ENCODE results near the gene PTPRN2.

The PTPRN2 gene

GRCh38 chr7:157540606-157541294 lies 1046.9 kb downstream of the PTPRN2 start:
- H3K9me3 ChIP-seq (ENCODE audit: control insufficient read depth, insufficient read depth, low read depth, low read length), result no peaks in the 10 kb centered on the region; the same call in 1 of the 2 replicates
- no peaks in the 10 kb centered on the region for H3K4me1 ChIP-seq (ENCODE audit: control insufficient read depth, insufficient read depth, low read length)
- no peak overlapping the region for H3K4me3 ChIP-seq (ENCODE audit: low read depth, low read length)
- no peak overlapping the region for H3K27ac ChIP-seq (ENCODE audit: low read depth, low read length)
- no peaks in the 10 kb centered on the region for H3K36me3 ChIP-seq (ENCODE audit: control insufficient read depth, insufficient read depth, low read length)
- H3K27me3 ChIP-seq (ENCODE audit: control insufficient read depth, insufficient read depth, low read length), result peaks cover 41% of the 10 kb centered on the region; the same call in 1 of the 2 replicates
- no peak overlapping the region for H3K9ac ChIP-seq (ENCODE audit: low read length)

- H3K27me3 ChIP-seq (ENCODE audit: control insufficient read depth, insufficient read depth, low read length), result peaks cover 41% of the 10 kb centered on the region; the same call in 1 of the 2 replicates
- no peaks in the 10 kb centered on the region; the same call in 1 of the 2 replicates for H3K9me3 ChIP-seq (ENCODE audit: control insufficient read depth, insufficient read depth, low read depth, low read length)
- no peaks in the 10 kb centered on the region for H3K4me1 ChIP-seq (ENCODE audit: control insufficient read depth, insufficient read depth, low read length)
- H3K9ac ChIP-seq (ENCODE audit: low read length), result no peak overlapping the region
- H3K27ac ChIP-seq (ENCODE audit: low read depth, low read length), result no peak overlapping the region
- no peak overlapping the region for H3K4me3 ChIP-seq (ENCODE audit: low read depth, low read length)
- H3K36me3 ChIP-seq (ENCODE audit: control insufficient read depth, insufficient read depth, low read length), result no peaks in the 10 kb centered on the region
Measured at GRCh38 chr7:157540020-157540419, 1047.6 kb downstream of the PTPRN2 start.

- Histone ChIP-seq H3K9me3 (ENCODE audit: control insufficient read depth, insufficient read depth, low read depth, low read length) (no peaks in the 10 kb centered on the region; the same call in 1 of the 2 replicates), H3K36me3 (ENCODE audit: control insufficient read depth, insufficient read depth, low read length) (no peaks in the 10 kb centered on the region), H3K4me3 (ENCODE audit: low read depth, low read length) (no peak overlapping the region), H3K4me1 (ENCODE audit: control insufficient read depth, insufficient read depth, low read length) (no peaks in the 10 kb centered on the region), H3K9ac (ENCODE audit: low read length) (no peak overlapping the region), H3K27ac (ENCODE audit: low read depth, low read length) (no peak overlapping the region), H3K27me3 (ENCODE audit: control insufficient read depth, insufficient read depth, low read length) (peaks cover 41% of the 10 kb centered on the region; the same call in 1 of the 2 replicates)
Measured at GRCh38 chr7:157539521-157539920, 1048.1 kb downstream of the PTPRN2 start.

GRCh38 chr7:157538735-157539134 lies 1048.9 kb downstream of the PTPRN2 start:
- Histone ChIP-seq H3K27me3 (ENCODE audit: control insufficient read depth, insufficient read depth, low read length) (peaks cover 41% of the 10 kb centered on the region; the same call in 1 of the 2 replicates), H3K36me3 (ENCODE audit: control insufficient read depth, insufficient read depth, low read length) (no peaks in the 10 kb centered on the region), H3K9me3 (ENCODE audit: control insufficient read depth, insufficient read depth, low read depth, low read length) (no peaks in the 10 kb centered on the region), H3K9ac (ENCODE audit: low read length) (no peak overlapping the region), H3K27ac (ENCODE audit: low read depth, low read length) (no peak overlapping the region), H3K4me1 (ENCODE audit: control insufficient read depth, insufficient read depth, low read length) (no peaks in the 10 kb centered on the region), H3K4me3 (ENCODE audit: low read depth, low read length) (no peak overlapping the region)

- H3K36me3 ChIP-seq (ENCODE audit: control insufficient read depth, insufficient read depth, low read length), result no peaks in the 10 kb centered on the region
- H3K9ac ChIP-seq (ENCODE audit: low read length), result no peak overlapping the region
- H3K4me3 ChIP-seq (ENCODE audit: low read depth, low read length), result no peak overlapping the region
- H3K27ac ChIP-seq (ENCODE audit: low read depth, low read length), result no peak overlapping the region
- peaks cover 41% of the 10 kb centered on the region; the same call in 1 of the 2 replicates for H3K27me3 ChIP-seq (ENCODE audit: control insufficient read depth, insufficient read depth, low read length)
- no peaks in the 10 kb centered on the region for H3K4me1 ChIP-seq (ENCODE audit: control insufficient read depth, insufficient read depth, low read length)
- no peaks in the 10 kb centered on the region for H3K9me3 ChIP-seq (ENCODE audit: control insufficient read depth, insufficient read depth, low read depth, low read length)
Measured at GRCh38 chr7:157538321-157538720, 1049.3 kb downstream of the PTPRN2 start.

GRCh38 chr7:157537056-157537455 lies 1050.6 kb downstream of the PTPRN2 start:
- Histone ChIP-seq H3K36me3 (ENCODE audit: control insufficient read depth, insufficient read depth, low read length) (no peaks in the 10 kb centered on the region), H3K4me1 (ENCODE audit: control insufficient read depth, insufficient read depth, low read length) (no peaks in the 10 kb centered on the region), H3K27me3 (ENCODE audit: control insufficient read depth, insufficient read depth, low read length) (peaks cover 33% of the 10 kb centered on the region; the same call in 1 of the 2 replicates), H3K4me3 (ENCODE audit: low read depth, low read length) (no peak overlapping the region), H3K9me3 (ENCODE audit: control insufficient read depth, insufficient read depth, low read depth, low read length) (0 out of 2 replicates have a peak, but pooled peaks cover 3% of the 10 kb centered on the region), H3K9ac (ENCODE audit: low read length) (no peak overlapping the region), H3K27ac (ENCODE audit: low read depth, low read length) (no peak overlapping the region)

- Histone ChIP-seq H3K27ac (ENCODE audit: low read depth, low read length) (no peak overlapping the region), H3K4me3 (ENCODE audit: low read depth, low read length) (no peak overlapping the region), H3K4me1 (ENCODE audit: control insufficient read depth, insufficient read depth, low read length) (no peaks in the 10 kb centered on the region), H3K27me3 (ENCODE audit: control insufficient read depth, insufficient read depth, low read length) (0 out of 2 replicates have a peak, but pooled peaks cover 3% of the 10 kb centered on the region), H3K36me3 (ENCODE audit: control insufficient read depth, insufficient read depth, low read length) (no peaks in the 10 kb centered on the region), H3K9ac (ENCODE audit: low read length) (no peak overlapping the region), H3K9me3 (ENCODE audit: control insufficient read depth, insufficient read depth, low read depth, low read length) (0 out of 2 replicates have a peak, but pooled peaks cover 3% of the 10 kb centered on the region)
Measured at GRCh38 chr7:157532068-157532467, 1055.6 kb downstream of the PTPRN2 start.

- Histone ChIP-seq H3K27me3 (ENCODE audit: control insufficient read depth, insufficient read depth, low read length) (peaks cover 3% of the 10 kb centered on the region; the same call in 1 of the 2 replicates), H3K27ac (ENCODE audit: low read depth, low read length) (no peak overlapping the region), H3K9ac (ENCODE audit: low read length) (no peak overlapping the region), H3K9me3 (ENCODE audit: control insufficient read depth, insufficient read depth, low read depth, low read length) (0 out of 2 replicates have a peak, but pooled peaks cover 3% of the 10 kb centered on the region), H3K4me1 (ENCODE audit: control insufficient read depth, insufficient read depth, low read length) (no peaks in the 10 kb centered on the region), H3K4me3 (ENCODE audit: low read depth, low read length) (no peak overlapping the region), H3K36me3 (ENCODE audit: control insufficient read depth, insufficient read depth, low read length) (no peaks in the 10 kb centered on the region)
Measured at GRCh38 chr7:157529768-157530560, 1057.7 kb downstream of the PTPRN2 start.

GRCh38 chr7:157528785-157529341 lies 1058.8 kb downstream of the PTPRN2 start:
- no peak overlapping the region for H3K27ac ChIP-seq (ENCODE audit: low read depth, low read length)
- no peaks in the 10 kb centered on the region for H3K4me1 ChIP-seq (ENCODE audit: control insufficient read depth, insufficient read depth, low read length)
- H3K9ac ChIP-seq (ENCODE audit: low read length), result no peak overlapping the region
- no peaks in the 10 kb centered on the region for H3K36me3 ChIP-seq (ENCODE audit: control insufficient read depth, insufficient read depth, low read length)
- no peak overlapping the region for H3K4me3 ChIP-seq (ENCODE audit: low read depth, low read length)
- 0 out of 2 replicates have a peak, but pooled peaks cover 3% of the 10 kb centered on the region for H3K9me3 ChIP-seq (ENCODE audit: control insufficient read depth, insufficient read depth, low read depth, low read length)
- peaks cover 3% of the 10 kb centered on the region; the same call in 1 of the 2 replicates for H3K27me3 ChIP-seq (ENCODE audit: control insufficient read depth, insufficient read depth, low read length)

- Histone ChIP-seq H3K4me1 (ENCODE audit: control insufficient read depth, insufficient read depth, low read length) (no peaks in the 10 kb centered on the region), H3K36me3 (ENCODE audit: control insufficient read depth, insufficient read depth, low read length) (no peaks in the 10 kb centered on the region), H3K9me3 (ENCODE audit: control insufficient read depth, insufficient read depth, low read depth, low read length) (0 out of 2 replicates have a peak, but pooled peaks cover 2% of the 10 kb centered on the region), H3K4me3 (ENCODE audit: low read depth, low read length) (no peak overlapping the region), H3K27ac (ENCODE audit: low read depth, low read length) (no peak overlapping the region), H3K27me3 (ENCODE audit: control insufficient read depth, insufficient read depth, low read length) (peaks cover 3% of the 10 kb centered on the region; the same call in 1 of the 2 replicates), H3K9ac (ENCODE audit: low read length) (no peak overlapping the region)
Measured at GRCh38 chr7:157527686-157528085, 1059.9 kb downstream of the PTPRN2 start.
